HG03196 (cell line): ENCODE results near the gene ERMP1.
"Not testable (repeated sequence)": the region's sequence is repeated elsewhere in the genome, so short reads cannot be mapped to it uniquely, and the experiment has no call there.

Experiments
- ATAC-seq: cut with Tn5 transposase; IDR thresholded peaks from one replicate; pipeline ENCODE4 v1.9.1; 2021; ENCODE audit not compliant: unreplicated experiment

ERMP1 gene

GRCh38 chr9:5832538-5833529 is at the start of gene ERMP1:
Gene ERMP1 (minus strand): TSS chr9:5833117. CDS start chr9:5833027, 90 bp downstream.
- ATAC-seq = peak; percentile 81

DNA sequence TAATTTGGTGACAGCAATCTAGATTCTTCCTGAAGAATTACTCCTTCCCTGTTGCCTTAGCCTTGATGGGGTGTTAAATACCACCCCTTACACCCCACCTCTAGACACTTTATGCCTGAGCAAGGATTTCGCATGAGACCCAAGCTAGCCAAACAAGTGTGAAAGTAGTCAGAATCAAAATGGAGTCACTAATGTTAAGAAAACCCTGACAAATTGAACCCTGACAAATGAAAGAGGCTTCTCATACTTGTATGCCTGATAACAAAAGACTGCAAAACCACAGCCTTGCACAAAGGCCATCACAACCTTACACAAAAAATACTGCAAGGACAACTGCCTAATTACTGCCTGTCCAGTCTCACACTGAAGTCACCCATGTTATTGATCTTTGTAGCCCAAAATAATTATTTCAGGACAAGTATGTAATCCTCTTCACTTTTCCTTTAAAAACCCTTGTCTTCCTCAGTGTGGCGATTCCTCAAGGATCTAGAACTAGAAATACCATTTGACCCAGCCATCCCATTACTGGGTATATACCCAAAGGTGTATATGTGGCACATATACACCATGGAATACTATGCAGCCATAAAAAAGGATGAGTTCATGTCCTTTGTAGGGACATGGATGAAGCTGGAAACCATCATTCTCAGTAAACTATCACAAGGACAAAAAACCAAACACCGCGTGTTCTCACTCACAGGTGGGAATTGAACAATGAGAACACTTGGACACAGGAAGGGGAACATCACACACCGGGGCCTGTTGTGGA is 49.5 kb upstream of the ERMP1 start:
- ATAC-seq = not testable (repeated sequence)

DNA sequence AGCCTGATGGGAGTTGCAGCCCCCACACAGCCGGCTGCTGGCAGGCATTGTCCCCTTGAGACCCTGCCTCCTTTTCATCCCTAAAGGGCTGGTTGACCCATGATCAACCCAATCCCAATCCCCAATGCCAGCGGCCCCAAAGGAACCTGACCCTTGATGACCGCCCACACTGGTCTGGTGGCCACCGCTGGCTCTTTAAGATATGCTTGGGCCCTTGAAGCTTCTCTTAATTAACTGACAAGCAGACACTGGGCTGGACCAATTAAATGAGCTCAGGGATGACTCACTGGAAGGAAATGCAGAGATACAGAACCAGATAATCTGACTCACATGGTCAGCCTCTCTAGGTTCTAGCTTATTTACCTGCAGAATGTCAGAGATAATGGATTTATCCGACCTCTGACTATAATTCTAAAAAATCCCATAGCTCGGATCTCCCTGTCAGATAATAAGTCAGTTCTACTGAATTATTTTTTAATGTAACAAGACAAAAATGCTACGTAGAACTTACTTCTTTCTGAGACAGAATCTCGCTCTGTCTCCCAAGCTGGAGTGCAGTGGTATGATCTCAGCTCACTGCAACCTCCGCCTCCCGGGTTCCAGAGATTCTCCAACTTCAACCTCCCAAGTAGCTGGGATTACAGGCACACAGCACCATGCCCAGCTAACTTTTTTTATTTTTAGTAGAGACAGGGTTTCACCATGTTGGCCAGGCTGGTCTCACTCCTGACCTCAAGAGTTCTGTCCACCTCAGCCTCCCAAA is 46.7 kb upstream of the ERMP1 start:
- no peak for ATAC-seq

- ATAC-seq = no peak
These were observed 43.8 kb upstream of the ERMP1 start for GRCh38 chr9:5876711-5877110.

DNA sequence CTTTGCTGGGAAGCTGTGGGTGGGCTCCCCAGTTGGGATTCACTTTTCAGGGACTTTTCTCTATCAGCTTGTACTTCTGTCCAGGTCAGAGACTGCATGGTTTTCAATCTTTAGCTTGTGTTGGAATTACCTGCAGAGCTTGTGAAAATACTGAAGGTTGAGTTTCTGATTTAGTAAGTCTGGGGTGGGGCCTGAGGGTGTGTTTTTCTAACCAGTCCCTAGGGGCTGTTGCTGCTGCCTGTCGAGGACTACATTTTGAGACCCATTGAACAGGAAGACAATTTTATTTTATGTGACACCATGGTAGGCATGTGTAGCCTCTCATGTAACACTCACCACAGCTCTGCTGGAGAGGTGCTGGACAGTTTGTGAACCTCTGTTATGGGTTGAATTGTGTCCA is 43.1 kb upstream of the ERMP1 start:
- ATAC-seq = no peak

GRCh38 chr9:5874048-5874447 is 41.1 kb upstream of the ERMP1 start:
- ATAC-seq = no peak

DNA sequence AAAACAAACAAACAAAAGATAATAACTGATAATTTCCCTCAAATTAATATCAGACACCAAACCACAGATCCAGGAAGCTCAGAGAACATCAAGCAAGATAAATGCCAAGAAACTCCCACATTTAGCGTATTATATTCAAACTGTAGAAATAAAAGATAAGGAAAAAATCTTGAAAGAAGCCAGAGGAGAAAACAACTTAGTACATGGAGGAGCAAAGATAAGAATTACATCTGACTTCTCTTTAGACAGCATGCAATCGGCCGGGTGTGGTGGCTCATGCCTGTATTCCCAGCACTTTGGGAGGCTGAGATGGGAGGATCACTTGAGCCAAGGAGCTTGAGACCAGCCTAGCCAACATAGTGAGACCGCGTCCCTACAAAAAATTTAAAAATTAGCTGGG is 40.5 kb upstream of the ERMP1 start:
- ATAC-seq = no peak

DNA sequence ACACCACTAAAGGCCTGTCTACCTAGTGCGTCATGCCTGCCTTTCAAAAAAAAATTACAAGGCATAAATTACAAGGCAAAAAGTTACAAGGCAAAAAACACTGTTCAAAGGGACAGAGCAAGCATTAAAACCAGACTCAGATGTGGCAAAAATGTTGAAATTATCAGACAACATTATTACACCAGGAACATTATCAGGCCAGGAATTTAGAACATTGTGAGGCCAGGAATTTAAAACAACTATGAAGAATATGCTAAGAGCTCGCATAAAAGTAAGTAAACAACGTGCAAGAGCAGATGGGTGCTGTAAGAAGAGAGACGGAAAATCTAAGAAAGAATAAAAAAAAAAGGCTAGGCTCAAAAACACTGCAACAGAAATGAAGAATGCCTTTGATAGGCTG is 39.6 kb upstream of the ERMP1 start:
- no peak for ATAC-seq

- no peak for ATAC-seq
These were observed 38.9 kb upstream of the ERMP1 start for GRCh38 chr9:5871785-5872184.

DNA sequence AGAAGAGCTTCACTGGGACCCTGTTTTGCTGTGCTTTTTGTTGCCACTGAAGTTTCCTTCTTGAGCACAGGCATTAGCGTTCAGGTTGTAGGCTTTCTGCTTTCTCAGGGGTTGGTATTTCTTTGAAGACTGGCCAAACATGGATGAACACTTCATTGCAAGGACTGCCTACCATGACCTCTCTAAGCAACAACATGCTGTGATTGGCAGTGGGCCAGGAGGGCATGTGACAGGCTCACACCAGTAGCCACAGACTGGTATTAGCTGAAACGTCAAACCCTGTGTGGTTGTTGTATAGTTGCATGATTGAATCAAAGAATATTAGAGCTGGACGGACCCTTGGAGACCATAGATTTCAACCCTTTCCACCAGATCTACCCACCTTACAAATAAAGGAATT is 37.8 kb upstream of the ERMP1 start:
- ATAC-seq = no peak

- ATAC-seq = no peak
These were observed 37.1 kb upstream of the ERMP1 start for GRCh38 chr9:5870020-5870339.

- ATAC-seq = no peak
These were observed 36.5 kb upstream of the ERMP1 start for GRCh38 chr9:5869315-5870019.

GRCh38 chr9:5868235-5868634 is 35.3 kb upstream of the ERMP1 start:
- no peak for ATAC-seq

DNA sequence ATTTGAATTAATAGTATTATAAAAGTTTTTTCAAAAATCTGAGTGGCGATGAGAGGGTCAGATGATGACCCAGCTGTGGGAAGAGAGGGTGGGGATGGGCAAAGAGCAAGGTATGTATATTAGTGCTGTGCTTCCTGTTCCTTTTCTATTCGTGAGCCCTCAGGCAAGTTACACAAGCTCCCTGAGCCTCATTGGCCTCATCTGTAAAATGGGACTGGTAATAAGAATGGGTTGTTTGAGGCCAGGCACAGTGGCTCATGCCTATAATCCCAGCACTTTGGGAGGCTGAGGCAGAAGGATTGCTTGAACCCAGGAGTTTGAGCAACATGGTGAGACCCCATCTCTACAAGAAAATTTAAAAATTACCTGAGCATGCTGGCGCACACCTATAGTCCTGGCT is 33.8 kb upstream of the ERMP1 start:
- no peak for ATAC-seq

- ATAC-seq = no peak
These were observed 33.4 kb upstream of the ERMP1 start for GRCh38 chr9:5866272-5866671.

GRCh38 chr9:5864446-5864845 is 31.5 kb upstream of the ERMP1 start:
- no peak for ATAC-seq

- no peak for ATAC-seq
These were observed 30.3 kb upstream of the ERMP1 start for GRCh38 chr9:5863092-5863746.

DNA sequence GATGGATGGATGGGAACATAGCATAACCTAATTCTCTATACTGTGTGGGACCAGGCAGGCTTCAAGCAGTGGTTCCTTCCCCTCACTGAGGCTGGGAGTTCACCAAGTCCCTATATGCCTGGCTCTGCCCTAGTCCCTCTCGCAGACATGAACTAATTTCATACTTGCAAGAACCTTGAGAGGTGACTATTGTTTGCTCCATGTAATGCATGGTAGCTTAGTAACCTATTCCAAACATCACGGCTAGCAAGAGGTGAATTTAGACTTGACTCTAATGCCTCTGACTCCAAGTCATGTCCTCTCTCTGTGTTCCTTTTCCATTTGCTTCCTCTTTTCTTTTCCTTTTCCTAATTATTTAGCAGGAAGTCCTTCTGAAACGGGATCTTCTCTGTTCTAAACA is 25.9 kb upstream of the ERMP1 start:
- no peak for ATAC-seq

- no peak for ATAC-seq
These were observed 25.0 kb upstream of the ERMP1 start for GRCh38 chr9:5857928-5858327.

DNA sequence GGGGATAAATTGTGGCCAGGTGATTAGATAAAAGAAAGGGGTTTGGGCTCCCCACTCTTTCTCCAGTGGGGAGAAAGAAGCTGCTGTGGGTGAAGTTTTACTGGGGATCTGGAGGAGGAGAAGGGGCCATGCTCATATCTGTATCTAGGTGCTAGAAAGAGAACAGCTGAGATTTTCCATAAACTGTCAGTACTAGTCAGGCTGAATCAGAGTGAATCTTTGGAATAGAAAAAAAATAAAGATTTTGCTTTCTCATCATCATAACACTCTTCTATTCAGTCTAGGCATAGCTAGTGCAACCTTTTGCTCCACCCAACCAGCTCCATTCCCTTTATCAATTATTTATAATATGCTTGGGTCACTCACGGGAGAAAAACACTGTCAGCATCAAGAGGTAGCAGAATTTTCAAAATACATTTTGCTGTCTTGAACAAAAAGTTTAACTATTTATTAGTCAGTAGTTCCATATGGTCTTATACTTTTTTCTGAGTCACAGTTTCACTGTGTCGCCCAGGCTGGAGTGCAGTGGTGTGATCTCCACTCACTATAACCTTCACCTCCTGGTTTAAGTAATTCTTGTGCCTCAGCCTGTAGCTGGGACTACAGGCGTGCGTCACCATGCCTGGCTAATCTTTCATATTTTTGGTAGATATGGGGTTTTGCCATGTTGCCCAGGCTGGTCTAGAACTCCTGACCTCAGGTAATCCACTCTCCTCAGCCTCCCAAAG is 21.3 kb upstream of the ERMP1 start:
- ATAC-seq = no peak
